HAP-1 (cell line): Measurements from ENCODE around the gene ATP13A2.

Source experiments
- DNase-seq, 2 experiments: peaks; one replicate each; pipeline ENCODE4 v3.0.0-alpha.2; 2016 to 2020; ENCODE audit warnings: low spot score in 2 of 2
- H3K27me3 ChIP-seq: fragments of 250-450 bp; sonication (Bioruptor Pico); 2 replicates; pipeline ENCODE4 v1.5.1; 2020; ENCODE audit warnings: low read depth, mild to moderate bottlenecking, moderate library complexity
- H3K36me3 ChIP-seq: fragments of 250-450 bp; sonication (Bioruptor Pico); replicated peaks from 2 replicates; pipeline ENCODE4 v1.5.1; 2020; ENCODE audit warnings: mild to moderate bottlenecking
- H3K4me1 ChIP-seq: fragments of 250-450 bp; sonication (Bioruptor Pico); 2 replicates; pipeline ENCODE4 v1.5.1; 2020; ENCODE audit warnings: mild to moderate bottlenecking
- H3K4me3 ChIP-seq: fragments of 250-450 bp; sonication (Bioruptor Pico); 2 replicates; pipeline ENCODE4 v1.5.1; 2020; ENCODE audit warnings: mild to moderate bottlenecking, moderate library complexity
- H3K9me3 ChIP-seq: fragments of 250-450 bp; sonication (Bioruptor Pico); 2 replicates; pipeline ENCODE4 v1.5.1; 2020; ENCODE audit warnings: mild to moderate bottlenecking, moderate library complexity
- in situ Hi-C: fragments of 300-500 bp; cut with MboI; formaldehyde crosslinking; loops from 3 replicates; pipeline ENCODE4 v1.14.3; 2020; ENCODE audit warnings: low sequenced_read_pairs, inconsistent platforms, mixed read lengths

Gene ATP13A2

GRCh38 chr1:16986962-16987361, 24.8 kb downstream of the ATP13A2 start:
- Histone ChIP-seq H3K4me3 (no peak overlapping the region), H3K36me3 (peaks cover 2% of the 10 kb centered on the region; the same call in 1 of the 2 replicates), H3K9me3 (no peaks in the 10 kb centered on the region), H3K27me3 (no peaks in the 10 kb centered on the region), H3K4me1 (no peaks in the 10 kb centered on the region)
- peak in 1 of 2 experiments; percentile 53 for DNase-seq
- in situ Hi-C loops, result no loop called here

GRCh38 chr1:16986560-16986959, 25.2 kb downstream of the ATP13A2 start:
- Histone ChIP-seq H3K27me3 (no peaks in the 10 kb centered on the region), H3K4me1 (no peaks in the 10 kb centered on the region), H3K36me3 (peaks cover 2% of the 10 kb centered on the region; the same call in 1 of the 2 replicates), H3K4me3 (no peak overlapping the region), H3K9me3 (no peaks in the 10 kb centered on the region)
- DNase-seq, result no peak
- in situ Hi-C loops, result no loop called here

GRCh38 chr1:16986113-16986512, 25.6 kb downstream of the ATP13A2 start:
- in situ Hi-C loops, result no loop called here
- no peak for DNase-seq
- no peaks in the 10 kb centered on the region for H3K27me3 ChIP-seq
- no peaks in the 10 kb centered on the region for H3K4me1 ChIP-seq
- no peaks in the 10 kb centered on the region for H3K9me3 ChIP-seq
- no peak overlapping the region for H3K4me3 ChIP-seq
- peaks cover 2% of the 10 kb centered on the region; the same call in 1 of the 2 replicates for H3K36me3 ChIP-seq

GRCh38 chr1:16984717-16985116, 27.0 kb downstream of the ATP13A2 start:
- in situ Hi-C loops, result no loop called here
- Histone ChIP-seq H3K36me3 (peaks cover 2% of the 10 kb centered on the region; the same call in 1 of the 2 replicates), H3K4me3 (no peak overlapping the region), H3K4me1 (no peaks in the 10 kb centered on the region), H3K27me3 (no peaks in the 10 kb centered on the region), H3K9me3 (no peaks in the 10 kb centered on the region)
- DNase-seq, result no peak

- DNase-seq, result no peak
- H3K27me3 ChIP-seq, result no peaks in the 10 kb centered on the region
- no peaks in the 10 kb centered on the region for H3K36me3 ChIP-seq
- no peaks in the 10 kb centered on the region for H3K9me3 ChIP-seq
- no peak overlapping the region for H3K4me3 ChIP-seq
- no peaks in the 10 kb centered on the region for H3K4me1 ChIP-seq
- in situ Hi-C loops, result no loop called here
Measured at GRCh38 chr1:16983649-16984048, 28.1 kb downstream of the ATP13A2 start.

- Histone ChIP-seq H3K4me1 (no peaks in the 10 kb centered on the region), H3K36me3 (no peaks in the 10 kb centered on the region), H3K9me3 (no peaks in the 10 kb centered on the region), H3K4me3 (no peak overlapping the region), H3K27me3 (no peaks in the 10 kb centered on the region)
- no peak for DNase-seq
- in situ Hi-C loops, result no loop called here
Measured at GRCh38 chr1:16982902-16983301, 28.8 kb downstream of the ATP13A2 start.

GRCh38 chr1:16981269-16981849, 30.4 kb downstream of the ATP13A2 start:
- Histone ChIP-seq H3K4me3 (no peak overlapping the region), H3K4me1 (no peaks in the 10 kb centered on the region), H3K27me3 (no peaks in the 10 kb centered on the region), H3K9me3 (no peaks in the 10 kb centered on the region), H3K36me3 (no peaks in the 10 kb centered on the region)
- no peak for DNase-seq
- in situ Hi-C loops, result no loop called here

- DNase-seq, result no peak
- in situ Hi-C loops, result no loop called here
- Histone ChIP-seq H3K4me1 (no peaks in the 10 kb centered on the region), H3K9me3 (no peaks in the 10 kb centered on the region), H3K36me3 (no peaks in the 10 kb centered on the region), H3K27me3 (no peaks in the 10 kb centered on the region), H3K4me3 (peak within 1 kb of the TSS; percentile 17)
Measured at GRCh38 chr1:16980473-16981268, 31.1 kb downstream of the ATP13A2 start, which contains the start of gene MFAP2. TSS of gene MFAP2 (minus strand) at chr1:16980620. CDS start at chr1:16978273, 2,347 bp downstream.

- DNase-seq, result no peak
Measured at GRCh38 chr1:16979475-16980327, 32.0 kb downstream of the ATP13A2 start.

GRCh38 chr1:16978567-16979474, 32.9 kb downstream of the ATP13A2 start:
- Histone ChIP-seq H3K9me3 (no peaks in the 10 kb centered on the region), H3K27me3 (no peaks in the 10 kb centered on the region), H3K4me3 (no peak overlapping the region), H3K4me1 (no peaks in the 10 kb centered on the region), H3K36me3 (no peaks in the 10 kb centered on the region)
- no peak for DNase-seq
- in situ Hi-C loops, result no loop called here

More at GRCh38 chr1:16979475-16980327, 32.0 kb downstream of the ATP13A2 start:
- Histone ChIP-seq H3K4me3 (peak overlapping the region; percentile 17), H3K4me1 (no peaks in the 10 kb centered on the region), H3K36me3 (no peaks in the 10 kb centered on the region), H3K9me3 (no peaks in the 10 kb centered on the region), H3K27me3 (no peaks in the 10 kb centered on the region)
- in situ Hi-C loops, result no loop called here

- H3K4me1 ChIP-seq, result no peaks in the 10 kb centered on the region
- no peaks in the 10 kb centered on the region for H3K36me3 ChIP-seq
- H3K27me3 ChIP-seq, result no peaks in the 10 kb centered on the region
- no peak overlapping the region for H3K4me3 ChIP-seq
- no peaks in the 10 kb centered on the region for H3K9me3 ChIP-seq
- in situ Hi-C loops, result no loop called here
- DNase-seq, result no peak
Measured at GRCh38 chr1:16978139-16978538, 33.6 kb downstream of the ATP13A2 start.

- no peaks in the 10 kb centered on the region for H3K4me1 ChIP-seq
- H3K27me3 ChIP-seq, result no peaks in the 10 kb centered on the region
- H3K36me3 ChIP-seq, result no peaks in the 10 kb centered on the region
- no peak for DNase-seq
- H3K4me3 ChIP-seq, result no peak overlapping the region
- no peaks in the 10 kb centered on the region for H3K9me3 ChIP-seq
- in situ Hi-C loops, result no loop called here
Measured at GRCh38 chr1:16977377-16977776, 34.4 kb downstream of the ATP13A2 start.

- Histone ChIP-seq H3K9me3 (no peaks in the 10 kb centered on the region), H3K36me3 (no peaks in the 10 kb centered on the region), H3K4me1 (no peaks in the 10 kb centered on the region), H3K27me3 (no peaks in the 10 kb centered on the region), H3K4me3 (no peak overlapping the region)
- no peak for DNase-seq
- in situ Hi-C loops, result no loop called here
Measured at GRCh38 chr1:16976966-16977365, 34.8 kb downstream of the ATP13A2 start.
